NCI-H510A (cell line): ENCODE measurements around the gene PLA2G4A.

ENCODE experiments used
- DNase-seq: peaks from one replicate; lab custom pipeline; 2025; lab: John Stamatoyannopoulos, UW

PLA2G4A gene

GRCh38 chr1:187032316-187032981 is 203.7 kb downstream of the PLA2G4A start:
- DNase-seq = no peak

GRCh38 chr1:187032982-187033692 is 204.4 kb downstream of the PLA2G4A start:
- no peak for DNase-seq

- DNase-seq = no peak
Observed at GRCh38 chr1:187033693-187034390, 205.1 kb downstream of the PLA2G4A start.

GRCh38 chr1:187034501-187034900 is 205.8 kb downstream of the PLA2G4A start:
- DNase-seq = no peak

- DNase-seq = no peak
Observed at GRCh38 chr1:187037973-187038553, 209.3 kb downstream of the PLA2G4A start.
